HCT116 (cell line): ENCODE results near the gene ZNF473.
"Not testable (repeated sequence)": the region's sequence is repeated elsewhere in the genome, so short reads cannot be mapped to it uniquely, and the experiment has no call there.

ENCODE experiments used
- CEBPB ChIP-seq: IDR thresholded peaks from 2 replicates; pipeline ENCODE4 v1.6.1; 2012; ENCODE audit warnings: low read depth
- EZH2phosphoT487 ChIP-seq: fragments of 200-600 bp; IDR thresholded peaks from 2 replicates; pipeline ENCODE4 v1.6.1; 2018; ENCODE audit warnings: antibody characterized with exemption, borderline replicate concordance
- POLR2A ChIP-seq: IDR thresholded peaks from 2 replicates; pipeline ENCODE4 v1.7.0; 2011; ENCODE audit warnings: borderline replicate concordance; ENCODE audit not compliant: insufficient read depth, insufficient read length; ENCODE audit errors: extremely low read depth
- POLR2AphosphoS5 ChIP-seq: IDR thresholded peaks from 2 replicates; pipeline ENCODE4 v1.6.1; 2011; ENCODE audit warnings: mild to moderate bottlenecking, low read depth, low read length, moderate library complexity
- RAD21 ChIP-seq: IDR thresholded peaks from 2 replicates; pipeline ENCODE4 v1.6.1; 2012; ENCODE audit warnings: low read depth, mild to moderate bottlenecking
- SP1 ChIP-seq: IDR thresholded peaks from 2 replicates; pipeline ENCODE4 v1.6.1; 2012; ENCODE audit warnings: low read depth
- SRF ChIP-seq: IDR thresholded peaks from 2 replicates; pipeline ENCODE4 v1.6.1; 2012; ENCODE audit warnings: low read depth
- TCF7L2 ChIP-seq: IDR thresholded peaks from 2 replicates; pipeline ENCODE4 v1.7.0; 2011; ENCODE audit warnings: borderline replicate concordance, inconsistent platforms; ENCODE audit not compliant: insufficient read depth, insufficient read length; ENCODE audit errors: extremely low read depth
- YY1 ChIP-seq: IDR thresholded peaks from 2 replicates; pipeline ENCODE4 v1.6.1; 2011; ENCODE audit warnings: low read length, low read depth, moderate library complexity, mild to moderate bottlenecking; ENCODE audit not compliant: insufficient replicate concordance; ENCODE audit errors: extremely low read depth
- TF ChIP-seq, protein P1 (sequence below), 3 experiments: fragments of 200-600 bp in 1 of 3; sonication (generic) in 1 of 3; IDR thresholded peaks in 2 of 3; conservative IDR thresholded peaks in 1 of 3; 2 replicates each; pipeline ENCODE4 v1.5.1; 2012 to 2017; ENCODE audit warnings: low read depth in 2 of 3, low read length in 2 of 3, antibody characterized with exemption in 1 of 3, borderline replicate concordance in 1 of 3, control low read depth in 1 of 3, mild to moderate bottlenecking in 1 of 3, mixed read lengths in 1 of 3, mixed run types in 1 of 3, moderate library complexity in 1 of 3; ENCODE audit not compliant: insufficient read depth in 1 of 3

DNA sequence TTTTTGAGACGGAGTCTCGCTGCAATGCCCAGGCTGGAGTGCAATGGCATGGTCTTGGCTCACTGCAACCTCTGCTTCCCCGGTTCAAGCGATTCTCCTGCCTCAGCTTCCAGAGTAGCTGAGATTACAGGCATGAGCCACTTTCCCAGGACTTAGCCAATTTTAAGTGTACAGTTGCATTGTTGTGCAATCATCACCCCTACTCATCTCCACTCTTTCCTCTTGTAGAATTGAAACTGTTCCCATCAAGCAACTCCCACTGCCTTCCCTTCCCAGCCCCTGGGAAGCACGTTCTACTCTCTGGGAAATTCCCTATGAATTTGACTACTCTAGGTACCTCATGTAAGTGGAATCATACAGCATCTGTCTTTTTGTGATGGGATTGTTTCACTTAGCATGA, 53.2 kb downstream of the ZNF473 start:
- TF ChIP-seq POLR2AphosphoS5, EZH2phosphoT487, TCF7L2, POLR2A, SRF, SP1, CEBPB, YY1, RAD21: not testable (repeated sequence)
- TF ChIP-seq, protein P1, sequence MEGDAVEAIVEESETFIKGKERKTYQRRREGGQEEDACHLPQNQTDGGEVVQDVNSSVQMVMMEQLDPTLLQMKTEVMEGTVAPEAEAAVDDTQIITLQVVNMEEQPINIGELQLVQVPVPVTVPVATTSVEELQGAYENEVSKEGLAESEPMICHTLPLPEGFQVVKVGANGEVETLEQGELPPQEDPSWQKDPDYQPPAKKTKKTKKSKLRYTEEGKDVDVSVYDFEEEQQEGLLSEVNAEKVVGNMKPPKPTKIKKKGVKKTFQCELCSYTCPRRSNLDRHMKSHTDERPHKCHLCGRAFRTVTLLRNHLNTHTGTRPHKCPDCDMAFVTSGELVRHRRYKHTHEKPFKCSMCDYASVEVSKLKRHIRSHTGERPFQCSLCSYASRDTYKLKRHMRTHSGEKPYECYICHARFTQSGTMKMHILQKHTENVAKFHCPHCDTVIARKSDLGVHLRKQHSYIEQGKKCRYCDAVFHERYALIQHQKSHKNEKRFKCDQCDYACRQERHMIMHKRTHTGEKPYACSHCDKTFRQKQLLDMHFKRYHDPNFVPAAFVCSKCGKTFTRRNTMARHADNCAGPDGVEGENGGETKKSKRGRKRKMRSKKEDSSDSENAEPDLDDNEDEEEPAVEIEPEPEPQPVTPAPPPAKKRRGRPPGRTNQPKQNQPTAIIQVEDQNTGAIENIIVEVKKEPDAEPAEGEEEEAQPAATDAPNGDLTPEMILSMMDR (IDR thresholded peaks at IDR 0.05 in 2 of 3, conservative IDR thresholded peaks at IDR 0.05 in 1 of 3; ENCODE audit: borderline replicate concordance in 1 of 3, insufficient read depth in 1 of 3, low read depth in 2 of 3, low read length in 2 of 3), result not testable (repeated sequence)
